Breast epithelium (tissue), 4 donors: ENCODE results near the gene RCSD1. TPM values are rescaled to one million over a fixed set of nuclear protein-coding genes. Genes with fewer than 3 reads are reported as not detected.

Experiments
- DNase-seq, 2 donors: peaks; one replicate each; pipeline ENCODE4 v3.0.0-alpha.2; 2019; ENCODE audit warnings: low spot score in 2 of 2
- H3K27ac ChIP-seq, 2 donors: fragments of 200-600 bp; sonication (generic) in 1 of 2; one replicate each; pipeline ENCODE4 v1.5.1; 2016 to 2019; ENCODE audit warnings: mild to moderate bottlenecking in 1 of 2
- H3K27me3 ChIP-seq, 2 donors: fragments of 200-600 bp; sonication (generic) in 1 of 2; one replicate each; pipeline versions ENCODE4 v1.5.1 to v1.6.0; 2017 to 2019; ENCODE audit warnings: control low read depth in 1 of 2, mild to moderate bottlenecking in 1 of 2
- H3K36me3 ChIP-seq: fragments of 200-600 bp; one replicate; pipeline ENCODE4 v1.5.1; 2019
- H3K4me1 ChIP-seq, 2 donors: fragments of 200-600 bp; sonication (generic); one replicate each; pipeline ENCODE4 v1.5.1; 2016 to 2019; ENCODE audit warnings: control low read depth in 1 of 2
- H3K4me3 ChIP-seq, 3 donors: fragments of 200-600 bp; sonication (generic); 1 replicate in 2 of 3; 2 replicates in 1 of 3; pipeline ENCODE4 v1.5.1; 2016 to 2019; ENCODE audit warnings: mild to moderate bottlenecking in 3 of 3, moderate library complexity in 2 of 3
- H3K9me3 ChIP-seq, 2 donors: fragments of 200-600 bp; sonication (generic) in 1 of 2; one replicate each; pipeline ENCODE4 v1.5.1; 2016 to 2019; ENCODE audit warnings: control low read depth in 1 of 2
- CTCF ChIP-seq, 3 donors: fragments of 450-650 bp; IDR thresholded peaks; one replicate each; pipeline ENCODE4 v1.5.1; 2016 to 2017; ENCODE audit warnings: antibody characterized with exemption in 3 of 3, mild to moderate bottlenecking in 3 of 3, moderate library complexity in 3 of 3
- POLR2A ChIP-seq: fragments of 450-650 bp; IDR thresholded peaks from one replicate; pipeline ENCODE4 v1.6.1; 2016; ENCODE audit warnings: antibody characterized with exemption, mild to moderate bottlenecking, moderate library complexity
- POLR2AphosphoS5 ChIP-seq, 3 donors: sonication (generic); formaldehyde crosslinking; IDR thresholded peaks; one replicate each; pipeline ENCODE4 v1.6.1; 2017; ENCODE audit warnings: antibody characterized with exemption in 3 of 3
- intact Hi-C: fragments of 100-400 bp; cut with DNase I; formaldehyde crosslinking; loops from one replicate; pipeline ENCODE4 v1.15.1; 2023; ENCODE audit warnings: low total_unique reads
- total RNA-seq, 3 donors: library from RNA; depleted of rRNA; stranded (reverse); fragments of >200 nt; gene quantifications; one replicate each; pipeline ENCODE4 v1.1.0, GENCODE V29; 2016

Gene RCSD1
- total RNA-seq, 3 donors from 2014 or later: 11.5 to 29.0 (median 12.0) TPM

- DNase-seq: no peak
- Histone ChIP-seq H3K27ac (peak overlapping the region; percentile 50 to 74), H3K4me1 (no peaks in the 10 kb centered on the region), H3K27me3 (no peaks in the 10 kb centered on the region), H3K4me3 (no peak overlapping the region), H3K36me3 (no peaks in the 10 kb centered on the region), H3K9me3 (no peaks in the 10 kb centered on the region)
- TF ChIP-seq POLR2AphosphoS5 (IDR thresholded peaks at IDR 0.05): no peak
- no peak for TF ChIP-seq POLR2A
- TF ChIP-seq CTCF (IDR thresholded peaks at IDR 0.05): no peak
- intact Hi-C loops: no loop called here
Measured at GRCh38 chr1:167681451-167682098, 51.5 kb downstream of the RCSD1 start.

DNA sequence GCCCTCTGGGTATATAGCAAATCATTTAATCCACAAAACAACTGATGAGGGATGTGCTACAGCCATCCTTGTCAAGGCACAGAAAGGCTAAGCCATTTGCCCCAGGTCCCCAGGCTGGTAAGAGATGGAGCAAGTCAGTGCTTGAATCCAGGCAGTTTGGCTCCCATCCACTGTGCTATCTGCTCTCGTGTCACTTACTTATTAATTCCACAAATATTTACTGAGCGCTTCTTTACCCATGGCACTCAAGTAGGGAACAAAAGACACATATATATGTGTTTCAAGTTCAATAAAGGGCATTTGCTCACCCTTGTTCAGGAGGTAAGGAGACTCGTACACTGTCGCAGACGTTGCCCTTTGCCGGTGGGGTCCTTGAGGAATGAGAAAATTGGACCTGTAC is 53.2 kb downstream of the RCSD1 start:
- Histone ChIP-seq H3K27ac (peak overlapping the region; percentile 46 to 64), H3K4me3 (no peak overlapping the region), H3K27me3 (no peaks in the 10 kb centered on the region), H3K9me3 (no peaks in the 10 kb centered on the region), H3K36me3 (no peaks in the 10 kb centered on the region), H3K4me1 (peaks cover 0 to 6% of the 10 kb centered on the region in 2 donors)
- TF ChIP-seq CTCF (IDR thresholded peaks at IDR 0.05) (no peak), POLR2A (no peak), POLR2AphosphoS5 (IDR thresholded peaks at IDR 0.05) (no peak)
- intact Hi-C loops: loop anchor here (1.0 kb wide), 1 partner anchor 30 kb away; no protein-coding TSS in a partner anchor
- no peak for DNase-seq

GRCh38 chr1:167683641-167684502 is 53.8 kb downstream of the RCSD1 start:
- peak in 1 of 2 donors; percentile 41 for DNase-seq
- Histone ChIP-seq H3K4me3 (no peak overlapping the region), H3K4me1 (peaks cover 0 to 6% of the 10 kb centered on the region in 2 donors), H3K9me3 (no peaks in the 10 kb centered on the region), H3K36me3 (no peaks in the 10 kb centered on the region), H3K27ac (peak overlapping the region; percentile 46 to 64), H3K27me3 (no peaks in the 10 kb centered on the region)
- intact Hi-C loops: loop anchor here (1.0 kb wide), 1 partner anchor 29 kb away; no protein-coding TSS in a partner anchor
- TF ChIP-seq POLR2A (no peak), POLR2AphosphoS5 (IDR thresholded peaks at IDR 0.05) (no peak), CTCF (IDR thresholded peaks at IDR 0.05) (no peak)

GRCh38 chr1:167685844-167686243 is 55.8 kb downstream of the RCSD1 start:
- Histone ChIP-seq H3K4me3 (no peak overlapping the region), H3K4me1 (peaks cover 0 to 6% of the 10 kb centered on the region in 2 donors), H3K36me3 (no peaks in the 10 kb centered on the region), H3K9me3 (no peaks in the 10 kb centered on the region), H3K27me3 (no peaks in the 10 kb centered on the region), H3K27ac (no peak overlapping the region)
- TF ChIP-seq POLR2A: no peak
- TF ChIP-seq CTCF (IDR thresholded peaks at IDR 0.05): no peak
- no peak for TF ChIP-seq POLR2AphosphoS5 (IDR thresholded peaks at IDR 0.05)
- intact Hi-C loops: loop anchor here (5.0 kb wide), 1 partner anchor 84 kb away; no protein-coding TSS in a partner anchor
- no peak for DNase-seq
